Prostate gland (tissue), 2 donors: Measurements from ENCODE around the gene LACTBL1.

ENCODE experiments used
- POLR2A ChIP-seq: fragments of 450-650 bp; IDR thresholded peaks from one replicate; pipeline ENCODE4 v1.6.1; 2016; ENCODE audit warnings: antibody characterized with exemption, mild to moderate bottlenecking
- POLR2AphosphoS5 ChIP-seq: sonication (generic); formaldehyde crosslinking; IDR thresholded peaks from one replicate; pipeline ENCODE4 v1.6.1; 2017; ENCODE audit warnings: antibody characterized with exemption
- TF ChIP-seq, protein P1 (sequence below), 4 experiments: fragments of 200-600 bp in 2 of 4; fragments of 450-650 bp in 2 of 4; sonication (generic) in 2 of 4; IDR thresholded peaks; 1 replicate in 3 of 4; 2 replicates in 1 of 4; pipeline ENCODE4 v1.5.1; 2016 to 2019; ENCODE audit warnings: antibody characterized with exemption in 4 of 4, mild to moderate bottlenecking in 2 of 4, moderate library complexity in 2 of 4

DNA sequence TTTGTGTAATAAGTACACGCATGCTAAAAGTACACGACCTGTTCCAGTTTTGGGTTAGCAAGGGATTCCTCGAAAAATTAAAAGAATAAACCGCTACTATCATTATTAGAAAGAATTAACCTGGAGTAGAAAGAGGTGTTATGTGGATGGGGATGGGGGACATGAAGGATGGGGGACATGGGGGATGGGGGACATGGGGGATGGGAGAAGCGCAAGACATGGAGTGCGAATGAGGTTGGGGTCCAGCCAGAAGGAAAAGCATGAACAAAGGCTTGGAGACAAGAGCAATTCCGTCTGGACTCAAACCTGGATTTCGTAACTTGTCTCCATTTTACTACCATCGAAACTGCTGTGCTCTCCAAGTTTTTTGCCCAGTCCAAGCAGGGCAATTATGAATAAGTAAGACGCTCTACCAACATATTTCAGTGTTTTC, 46.0 kb upstream of the LACTBL1 start:
- TF ChIP-seq POLR2AphosphoS5: no peak
- TF ChIP-seq, protein P1, sequence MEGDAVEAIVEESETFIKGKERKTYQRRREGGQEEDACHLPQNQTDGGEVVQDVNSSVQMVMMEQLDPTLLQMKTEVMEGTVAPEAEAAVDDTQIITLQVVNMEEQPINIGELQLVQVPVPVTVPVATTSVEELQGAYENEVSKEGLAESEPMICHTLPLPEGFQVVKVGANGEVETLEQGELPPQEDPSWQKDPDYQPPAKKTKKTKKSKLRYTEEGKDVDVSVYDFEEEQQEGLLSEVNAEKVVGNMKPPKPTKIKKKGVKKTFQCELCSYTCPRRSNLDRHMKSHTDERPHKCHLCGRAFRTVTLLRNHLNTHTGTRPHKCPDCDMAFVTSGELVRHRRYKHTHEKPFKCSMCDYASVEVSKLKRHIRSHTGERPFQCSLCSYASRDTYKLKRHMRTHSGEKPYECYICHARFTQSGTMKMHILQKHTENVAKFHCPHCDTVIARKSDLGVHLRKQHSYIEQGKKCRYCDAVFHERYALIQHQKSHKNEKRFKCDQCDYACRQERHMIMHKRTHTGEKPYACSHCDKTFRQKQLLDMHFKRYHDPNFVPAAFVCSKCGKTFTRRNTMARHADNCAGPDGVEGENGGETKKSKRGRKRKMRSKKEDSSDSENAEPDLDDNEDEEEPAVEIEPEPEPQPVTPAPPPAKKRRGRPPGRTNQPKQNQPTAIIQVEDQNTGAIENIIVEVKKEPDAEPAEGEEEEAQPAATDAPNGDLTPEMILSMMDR (IDR thresholded peaks at IDR 0.05): no peak
- TF ChIP-seq POLR2A: no peak
